ENCODE results near the gene SLC35F1. TPM values are rescaled to one million over a fixed set of nuclear protein-coding genes. Genes with fewer than 3 reads are reported as not detected.

SLC35F1 gene
- total and polyA plus RNA-seq, 4 donors = 0.01 to 0.09 (median 0.08) TPM; not detected in 1

- Histone ChIP-seq H3K36me3 (ENCODE audit: control insufficient read depth in 4 of 4, insufficient read depth in 3 of 4, low read depth in 1 of 4, low read length in 3 of 4) (no peaks in the 10 kb centered on the region), H3K9ac (ENCODE audit: low read depth in 1 of 2, low read length in 2 of 2) (no peak overlapping the region), H3K9me3 (ENCODE audit: control insufficient read depth in 4 of 4, low read length in 3 of 4) (no peaks in the 10 kb centered on the region), H3K4me3 (ENCODE audit: low read depth in 1 of 3, low read length in 3 of 3) (no peak overlapping the region), H3K27me3 (ENCODE audit: control insufficient read depth in 4 of 4, insufficient read depth in 4 of 4, low read length in 3 of 4) (no peaks in the 10 kb centered on the region), H3K4me1 (ENCODE audit: control insufficient read depth in 4 of 4, insufficient read depth in 4 of 4, low read length in 3 of 4) (no peaks in the 10 kb centered on the region), H3K27ac (ENCODE audit: low read depth in 1 of 2, low read length in 2 of 2) (no peak overlapping the region)
- DNase-seq (ENCODE audit: low spot score) = no peak
- 41% methylated on average over 5 of the region's 5 CpGs for WGBS
- no peak for TF ChIP-seq SP1 (IDR thresholded peaks at IDR 0.05)
- TF ChIP-seq ATF3 (IDR thresholded peaks at IDR 0.05) = no peak
- no peak for TF ChIP-seq GABPA (IDR thresholded peaks at IDR 0.05 in 1 of 2, conservative IDR thresholded peaks at IDR 0.05 in 1 of 2)
- TF ChIP-seq FOXA1 (IDR thresholded peaks at IDR 0.05) = no peak
These were observed 105.9 kb downstream of the SLC35F1 start for GRCh38 chr6:118012944-118013343.

- DNase-seq (ENCODE audit: low spot score) = no peak
- Histone ChIP-seq H3K27ac (ENCODE audit: low read depth in 1 of 2, low read length in 2 of 2) (no peak overlapping the region), H3K36me3 (ENCODE audit: control insufficient read depth in 4 of 4, insufficient read depth in 3 of 4, low read depth in 1 of 4, low read length in 3 of 4) (no peaks in the 10 kb centered on the region), H3K27me3 (ENCODE audit: control insufficient read depth in 4 of 4, insufficient read depth in 4 of 4, low read length in 3 of 4) (no peaks in the 10 kb centered on the region), H3K9ac (ENCODE audit: low read depth in 1 of 2, low read length in 2 of 2) (no peak overlapping the region), H3K9me3 (ENCODE audit: control insufficient read depth in 4 of 4, low read length in 3 of 4) (no peaks in the 10 kb centered on the region), H3K4me3 (ENCODE audit: low read depth in 1 of 3, low read length in 3 of 3) (no peak overlapping the region), H3K4me1 (ENCODE audit: control insufficient read depth in 4 of 4, insufficient read depth in 4 of 4, low read length in 3 of 4) (no peaks in the 10 kb centered on the region)
- 87% methylated on average over 2 of the region's 2 CpGs for WGBS
- TF ChIP-seq REST (IDR thresholded peaks at IDR 0.05) (no peak), RXRA (IDR thresholded peaks at IDR 0.05) (no peak)
These were observed 109.5 kb downstream of the SLC35F1 start for GRCh38 chr6:118016532-118016931.

- Histone ChIP-seq H3K4me3 (ENCODE audit: low read depth in 1 of 3, low read length in 3 of 3) (no peak overlapping the region), H3K4me1 (ENCODE audit: control insufficient read depth in 4 of 4, insufficient read depth in 4 of 4, low read length in 3 of 4) (no peaks in the 10 kb centered on the region), H3K27me3 (ENCODE audit: control insufficient read depth in 4 of 4, insufficient read depth in 4 of 4, low read length in 3 of 4) (no peaks in the 10 kb centered on the region), H3K9ac (ENCODE audit: low read depth in 1 of 2, low read length in 2 of 2) (no peak overlapping the region), H3K27ac (ENCODE audit: low read depth in 1 of 2, low read length in 2 of 2) (no peak overlapping the region), H3K9me3 (ENCODE audit: control insufficient read depth in 4 of 4, low read length in 3 of 4) (no peaks in the 10 kb centered on the region), H3K36me3 (ENCODE audit: control insufficient read depth in 4 of 4, insufficient read depth in 3 of 4, low read depth in 1 of 4, low read length in 3 of 4) (no peaks in the 10 kb centered on the region)
- WGBS = 29% methylated on average over 2 of the region's 2 CpGs
- no peak for TF ChIP-seq SP1 (IDR thresholded peaks at IDR 0.05)
- DNase-seq (ENCODE audit: low spot score) = no peak
These were observed 110.3 kb downstream of the SLC35F1 start for GRCh38 chr6:118017301-118017848.

- H3K27ac ChIP-seq (ENCODE audit: low read depth in 1 of 2, low read length in 2 of 2) = no peak overlapping the region
These were observed 116.7 kb downstream of the SLC35F1 start for GRCh38 chr6:118023771-118024170.

More at GRCh38 chr6:118023771-118024170, 116.7 kb downstream of the SLC35F1 start:
- no peaks in the 10 kb centered on the region for H3K36me3 ChIP-seq (ENCODE audit: control insufficient read depth in 4 of 4, insufficient read depth in 3 of 4, low read depth in 1 of 4, low read length in 3 of 4)
- DNase-seq (ENCODE audit: low spot score) = no peak
- H3K9ac ChIP-seq (ENCODE audit: low read depth in 1 of 2, low read length in 2 of 2) = no peak overlapping the region
- TF ChIP-seq YY1 (IDR thresholded peaks at IDR 0.05) (no peak), RXRA (IDR thresholded peaks at IDR 0.05) (no peak)
- H3K9me3 ChIP-seq (ENCODE audit: control insufficient read depth in 4 of 4, low read length in 3 of 4) = no peaks in the 10 kb centered on the region
- H3K27me3 ChIP-seq (ENCODE audit: control insufficient read depth in 4 of 4, insufficient read depth in 4 of 4, low read length in 3 of 4) = no peaks in the 10 kb centered on the region
- WGBS = 70% methylated on average over 3 of the region's 3 CpGs
- H3K4me3 ChIP-seq (ENCODE audit: low read depth in 1 of 3, low read length in 3 of 3) = no peak overlapping the region
- no peaks in the 10 kb centered on the region for H3K4me1 ChIP-seq (ENCODE audit: control insufficient read depth in 4 of 4, insufficient read depth in 4 of 4, low read length in 3 of 4)

All from liver (tissue), 9 donors.